Endothelial cell of umbilical vein (primary cell): ENCODE data around the gene BTBD17. TPM values are rescaled to one million over a fixed set of nuclear protein-coding genes. Genes with fewer than 3 reads are reported as not detected.

Source experiments
- BruUV-seq: library from RNA; stranded (reverse); fragments of 400-500 nt; replicated peaks from 2 replicates; lab custom pipeline; 2021; lab: Mats Ljungman, UMichigan
- CTCF ChIA-PET: fragments of 300-600, 350-600 bp; sonication (Branson Sonifier 250); formaldehyde crosslinking; loops from one replicate; lab custom pipeline; 2021; ENCODE audit warnings: antibody characterized with exemption, inconsistent platforms; lab: Charles Lee
- POLR2A ChIA-PET: fragments of 300-600, 350-600 bp; sonication (Branson Sonifier 250); formaldehyde crosslinking; loops from one replicate; lab custom pipeline; 2021; ENCODE audit warnings: antibody characterized with exemption, inconsistent platforms; lab: Charles Lee
- DNase-seq: peaks from one replicate; pipeline ENCODE4 v3.0.0-alpha.2; 2011; ENCODE audit warnings: low read depth, low spot score
- FAIRE-seq: peaks from 2 replicates; lab custom pipeline; 2011; peaks lifted over from hg19 to GRCh38; lab: Jason Lieb, UNC
- H2AFZ ChIP-seq: 2 replicates; pipeline ENCODE4 v1.6.0; 2012; ENCODE audit warnings: low read depth, low read length, control low read depth, inconsistent platforms
- H3K27ac ChIP-seq: 2 replicates; pipeline ENCODE4 v1.5.1; 2011; ENCODE audit warnings: low read depth, mild to moderate bottlenecking, control low read depth, low read length, moderate library complexity; ENCODE audit not compliant: insufficient read depth
- H3K27me3 ChIP-seq, 2 experiments: 2 replicates each; pipeline versions ENCODE4 v1.6.0 to v1.6.1; 2011; ENCODE audit warnings: low read length in 2 of 2, mixed read lengths in 1 of 2; ENCODE audit not compliant: control insufficient read depth in 2 of 2, insufficient read depth in 2 of 2
- H3K36me3 ChIP-seq, 2 experiments: 2 replicates in 1 of 2; 3 replicates in 1 of 2; pipeline ENCODE4 v1.5.1; 2011; ENCODE audit warnings: low read length in 2 of 2, mild to moderate bottlenecking in 1 of 2, moderate library complexity in 1 of 2; ENCODE audit not compliant: control insufficient read depth in 2 of 2, insufficient read depth in 2 of 2; ENCODE audit errors: extremely low read depth in 1 of 2
- H3K4me1 ChIP-seq: 3 replicates; pipeline ENCODE4 v1.5.1; 2011; ENCODE audit warnings: mild to moderate bottlenecking, low read length; ENCODE audit not compliant: control insufficient read depth, insufficient read depth; ENCODE audit errors: extremely low read depth
- H3K4me2 ChIP-seq: 2 replicates; pipeline ENCODE4 v1.6.1; 2011; ENCODE audit warnings: low read length, control low read depth, mixed read lengths; ENCODE audit not compliant: insufficient read depth
- H3K4me3 ChIP-seq, 3 experiments: fragments of 200-600 bp in 1 of 3; sonication (generic), shearing (Covaris generic) in 1 of 3; replicated peaks in 1 of 3; 2 replicates each; pipeline ENCODE4 v1.5.1; 2011 to 2016; ENCODE audit warnings: control low read depth in 3 of 3, low read length in 3 of 3, mild to moderate bottlenecking in 2 of 3, inconsistent platforms in 1 of 3, low read depth in 1 of 3, moderate library complexity in 1 of 3; ENCODE audit not compliant: insufficient read depth in 1 of 3
- H3K79me2 ChIP-seq: 2 replicates; pipeline ENCODE4 v1.6.0; 2012; ENCODE audit warnings: low read length, inconsistent platforms; ENCODE audit not compliant: control insufficient read depth, insufficient read depth
- H3K9ac ChIP-seq: replicated peaks from 2 replicates; pipeline ENCODE3; 2011; ENCODE audit warnings: low read length, control low read depth; ENCODE audit not compliant: insufficient read depth; ENCODE audit errors: extremely low read depth
- H3K9me1 ChIP-seq: replicated peaks from 3 replicates; pipeline ENCODE4 v1.6.0; 2011; ENCODE audit warnings: mild to moderate bottlenecking, low read length; ENCODE audit not compliant: control insufficient read depth, insufficient read depth; ENCODE audit errors: extremely low read depth
- H3K9me3 ChIP-seq: replicated peaks from 2 replicates; pipeline ENCODE4 v1.5.1; 2012; ENCODE audit warnings: low read length, inconsistent platforms; ENCODE audit not compliant: control insufficient read depth, insufficient read depth
- H4K20me1 ChIP-seq: replicated peaks from 2 replicates; pipeline ENCODE3; 2011; ENCODE audit warnings: mild to moderate bottlenecking, low read length; ENCODE audit not compliant: control insufficient read depth, insufficient read depth; ENCODE audit errors: extremely low read depth
- EZH2 ChIP-seq: IDR thresholded peaks from 2 replicates; pipeline ENCODE4 v1.6.1; 2012; ENCODE audit warnings: borderline replicate concordance, low read depth, mild to moderate bottlenecking, moderate library complexity, low read length, inconsistent platforms; ENCODE audit not compliant: severe bottlenecking
- JUN ChIP-seq: IDR thresholded peaks from 2 replicates; pipeline ENCODE4 v1.6.1; 2011; ENCODE audit warnings: borderline replicate concordance, low read depth; ENCODE audit not compliant: insufficient read length, insufficient read depth
- MAX ChIP-seq: IDR thresholded peaks from 2 replicates; pipeline ENCODE4 v1.6.1; 2011; ENCODE audit not compliant: insufficient read depth, insufficient read length
- POLR2AphosphoS5 ChIP-seq: IDR thresholded peaks from 2 replicates; pipeline ENCODE4 v1.6.1; 2012; ENCODE audit warnings: low read depth, mild to moderate bottlenecking, control low read depth, low read length, moderate library complexity; ENCODE audit not compliant: insufficient read depth
- dilution Hi-C: fragments of 300-500 bp; cut with MboI; formaldehyde crosslinking; loops from one replicate; pipeline ENCODE4 v1.15.0; 2019; ENCODE audit warnings: low sequenced_read_pairs; ENCODE audit not compliant: extremely low pct_ligation_motif_present
- intact Hi-C: fragments of 100-400 bp; cut with micrococcal nuclease; formaldehyde crosslinking; loops from one replicate; pipeline ENCODE4 v1.10.0; 2022
- polyA plus RNA-seq, 4 experiments: library from polyadenylated mRNA; depleted of rRNA in 3 of 4; stranded (reverse) in 3 of 4; unstranded in 1 of 4; fragments of >200 nt; gene quantifications; 2 replicates each; pipeline versions ENCODE4 v1.2.1 to v1.2.3, GENCODE V29; 2011 to 2012; ENCODE audit warnings: missing spikeins in 1 of 4
- total RNA-seq: library from RNA; stranded (reverse); gene quantifications from 2 replicates; pipeline ENCODE4 v1.2.3, GENCODE V29; 2021
- TF ChIP-seq, protein P1 (sequence below), 2 donors: IDR thresholded peaks; 1 replicate in 1 of 2; 2 replicates in 1 of 2; pipeline ENCODE4 v1.5.1; 2011; ENCODE audit warnings: low read length in 2 of 2, mild to moderate bottlenecking in 2 of 2, moderate library complexity in 2 of 2, control low read depth in 1 of 2, inconsistent platforms in 1 of 2, low read depth in 1 of 2; ENCODE audit not compliant: insufficient read depth in 1 of 2; ENCODE audit errors: extremely low read depth in 1 of 2

The BTBD17 gene
- total and polyA plus RNA-seq, 2 donors (not counting 3 experiments of a cell fraction or from before 2014, with no cell fraction given): not detected

DNA sequence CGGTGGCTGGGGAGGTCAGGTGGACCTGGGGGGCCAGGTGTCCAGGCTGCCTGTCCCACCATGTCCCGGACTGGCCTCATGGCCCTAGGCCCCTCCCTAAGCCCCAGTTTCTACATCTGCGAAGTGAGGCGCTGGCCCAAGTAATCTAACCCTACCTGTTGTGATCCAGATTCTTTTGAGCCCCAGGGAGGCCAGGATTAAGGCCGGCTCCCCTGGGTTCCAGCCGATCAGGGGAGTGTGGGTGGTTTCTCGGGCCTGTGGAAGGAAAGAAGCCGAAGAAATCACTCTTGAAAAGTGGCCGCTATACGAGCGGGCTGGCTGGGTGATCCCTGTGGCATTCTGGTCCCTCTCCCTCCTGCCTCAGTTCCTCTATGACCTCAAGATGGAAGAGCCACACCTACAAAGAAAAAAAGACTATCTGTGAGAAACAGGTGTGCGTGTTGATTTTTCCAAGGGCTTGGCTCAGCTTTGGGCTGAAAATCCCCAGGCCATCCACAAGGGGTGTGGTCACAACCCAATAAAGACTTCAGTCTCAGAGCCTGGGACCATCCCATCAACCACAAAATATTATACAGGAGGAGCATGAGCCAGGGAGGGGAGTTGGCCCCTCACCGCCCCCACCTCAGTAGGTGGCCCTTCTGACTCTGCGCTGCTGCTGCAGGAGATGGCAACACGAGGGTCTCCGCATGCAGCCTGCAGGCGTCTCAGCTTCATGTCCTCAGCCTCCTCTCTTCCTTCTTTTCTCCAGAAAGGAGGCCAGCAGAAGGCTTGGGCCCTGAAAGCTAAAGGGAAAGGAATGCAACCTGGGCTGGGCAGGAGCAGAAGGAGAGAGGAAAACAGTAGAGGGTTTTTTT, 25.9 kb upstream of the BTBD17 start:
- Histone ChIP-seq H3K36me3 (no peaks in the 10 kb centered on the region), H3K9ac (no peak overlapping the region), H3K27ac (no peak overlapping the region), H3K4me2 (no peak overlapping the region), H3K4me1 (no peaks in the 10 kb centered on the region), H3K9me3 (no peaks in the 10 kb centered on the region), H3K9me1 (no peaks in the 10 kb centered on the region), H4K20me1 (no peaks in the 10 kb centered on the region), H2AFZ (no peak overlapping the region), H3K79me2 (no peaks in the 10 kb centered on the region), H3K27me3 (no peaks in the 10 kb centered on the region), H3K4me3 (no peak overlapping the region)
- CTCF ChIA-PET: interaction anchor here (2.3 kb wide), 1 partner anchor 8 kb away, joined by 10 read pairs; no protein-coding TSS in a partner anchor
- BruUV-seq: no TSS peak
- POLR2A ChIA-PET: no interaction called here
- intact Hi-C loops: no loop called here
- DNase-seq (no peak), FAIRE-seq (no peak)
- TF ChIP-seq POLR2AphosphoS5: no peak
- no peak for TF ChIP-seq MAX
- TF ChIP-seq JUN: no peak
- TF ChIP-seq, protein P1, sequence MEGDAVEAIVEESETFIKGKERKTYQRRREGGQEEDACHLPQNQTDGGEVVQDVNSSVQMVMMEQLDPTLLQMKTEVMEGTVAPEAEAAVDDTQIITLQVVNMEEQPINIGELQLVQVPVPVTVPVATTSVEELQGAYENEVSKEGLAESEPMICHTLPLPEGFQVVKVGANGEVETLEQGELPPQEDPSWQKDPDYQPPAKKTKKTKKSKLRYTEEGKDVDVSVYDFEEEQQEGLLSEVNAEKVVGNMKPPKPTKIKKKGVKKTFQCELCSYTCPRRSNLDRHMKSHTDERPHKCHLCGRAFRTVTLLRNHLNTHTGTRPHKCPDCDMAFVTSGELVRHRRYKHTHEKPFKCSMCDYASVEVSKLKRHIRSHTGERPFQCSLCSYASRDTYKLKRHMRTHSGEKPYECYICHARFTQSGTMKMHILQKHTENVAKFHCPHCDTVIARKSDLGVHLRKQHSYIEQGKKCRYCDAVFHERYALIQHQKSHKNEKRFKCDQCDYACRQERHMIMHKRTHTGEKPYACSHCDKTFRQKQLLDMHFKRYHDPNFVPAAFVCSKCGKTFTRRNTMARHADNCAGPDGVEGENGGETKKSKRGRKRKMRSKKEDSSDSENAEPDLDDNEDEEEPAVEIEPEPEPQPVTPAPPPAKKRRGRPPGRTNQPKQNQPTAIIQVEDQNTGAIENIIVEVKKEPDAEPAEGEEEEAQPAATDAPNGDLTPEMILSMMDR (IDR thresholded peaks at IDR 0.05; ENCODE audit: extremely low read depth in 1 of 2, insufficient read depth in 1 of 2, low read depth in 1 of 2, low read length in 2 of 2): no peak
- no peak for TF ChIP-seq EZH2
- dilution Hi-C loops: no loop called here
